ENCODE measurements around the gene TINCR. TPM values are rescaled to one million over a fixed set of nuclear protein-coding genes. Genes with fewer than 3 reads are reported as not detected.
A peak's percentile ranks its signal among the peaks of the same experiment; 100 is the strongest.

The TINCR gene
- polyA plus RNA-seq (2011; rRNA removed) (1.2 TPM in 2 replicates), polyA plus RNA-seq (2017; fragmentation: RNase III; extraction: RNeasy Plus Mini Kit Qiagen cat#74134 plus additional on column Dnase treatment) (1.6 to 1.9 TPM (median 1.8 TPM) in 3 replicates), polyA minus RNA-seq (2011; rRNA and poly(A)+ RNA removed) (1.1 and 1.4 TPM in 2 replicates)
- 1.2 and 1.3 TPM in 2 replicates for polyA plus RNA-seq (2012; cell fraction: cytosol; rRNA removed)
- polyA plus RNA-seq (2012; cell fraction: nucleus; rRNA removed), result 0.54 and 1.3 TPM in 2 replicates

DNA sequence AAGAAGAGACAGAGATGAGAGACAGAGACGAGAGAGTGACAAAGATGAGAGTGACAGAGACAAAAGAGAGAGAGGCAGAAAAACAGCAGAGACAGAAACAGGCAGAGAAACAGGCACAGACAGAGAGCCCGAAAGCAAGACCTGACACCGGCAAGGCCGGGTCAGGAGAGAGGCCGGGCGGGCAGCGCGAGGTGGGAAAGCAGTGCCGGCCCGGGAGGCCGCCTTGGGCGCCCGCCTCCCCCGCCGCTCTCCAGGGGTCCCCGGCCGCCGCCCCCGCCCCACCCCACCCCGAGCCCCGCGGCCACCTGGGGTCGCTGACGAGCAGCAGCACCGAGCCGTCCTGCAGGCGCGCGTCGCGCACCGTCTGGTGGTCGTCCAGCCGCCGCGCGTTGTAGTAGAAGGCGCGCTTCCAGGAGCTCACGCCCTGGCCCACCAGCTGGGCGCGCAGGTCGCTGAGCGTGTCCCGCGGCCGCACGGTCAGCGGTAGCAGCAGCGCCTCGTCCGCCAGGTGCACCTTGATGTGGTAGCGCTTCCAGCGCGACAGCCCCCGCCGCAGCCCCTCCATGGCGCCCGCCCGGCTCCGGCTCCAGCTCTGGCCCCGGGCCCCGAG is at the start of gene TINCR:
Gene TINCR, minus strand, starts transcription at position 594 of the 610 bp plus-strand sequence.
- H3K4me2 ChIP-seq, result peak within 1 kb of the TSS; percentile 88
- H3K9me3 ChIP-seq, result no peaks in the 10 kb centered on the region
- peak within 1 kb of the TSS; percentile 55 for H3K4me3 ChIP-seq
- DNase-seq (ENCODE audit: low read depth in 1 of 2, low spot score in 1 of 2) (no peak), FAIRE-seq (no peak), ATAC-seq (peak; percentile 32 to 60; a peak in 5 of 6 replicates)
- TF ChIP-seq CTCF (IDR thresholded peaks at IDR 0.05) (peak; percentile 35; the same call in 1 of the 3 replicates), BCL3 (IDR thresholded peaks at IDR 0.05) (no peak)
- TF ChIP-seq, protein P1, sequence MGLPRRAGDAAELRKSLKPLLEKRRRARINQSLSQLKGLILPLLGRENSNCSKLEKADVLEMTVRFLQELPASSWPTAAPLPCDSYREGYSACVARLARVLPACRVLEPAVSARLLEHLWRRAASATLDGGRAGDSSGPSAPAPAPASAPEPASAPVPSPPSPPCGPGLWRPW (IDR thresholded peaks at IDR 0.05), result no peak
- peaks cover 7% of the 10 kb centered on the region; the same call in 1 of the 3 replicates for H3K4me1 ChIP-seq
- 12% methylated on average over 11 of the region's 63 CpGs for WGBS (ENCODE audit: missing lambda C conversion rate)
- H3K27ac ChIP-seq, result peak within 1 kb of the TSS; percentile 62 to 85
- ChIA-PET CTCF (interaction anchor here (1.0 kb wide), 1 partner anchor 19 kb away, joined by 3 read pairs; no protein-coding TSS in a partner anchor), POLR2A (no interaction called here)

- DNase-seq (ENCODE audit: low read depth in 1 of 2, low spot score in 1 of 2) (no peak), FAIRE-seq (no peak), ATAC-seq (no peak)
- Histone ChIP-seq H3K27ac (no peak overlapping the region), H3K4me3 (no peak overlapping the region), H3K4me1 (peaks cover 16% of the 10 kb centered on the region), H3K4me2 (no peak overlapping the region), H3K9me3 (no peaks in the 10 kb centered on the region)
- WGBS (ENCODE audit: missing lambda C conversion rate), result 88% methylated on average over 1 of the region's 1 CpG
- ChIA-PET CTCF (no interaction called here), POLR2A (no interaction called here)
- TF ChIP-seq POLR2AphosphoS2 (conservative IDR thresholded peaks at IDR 0.05; ENCODE audit: low read length) (no peak), CBX2 (IDR thresholded peaks at IDR 0.05; ENCODE audit: borderline replicate concordance, low read depth) (no peak), ZSCAN20 (CRISPR knock-in tag; IDR thresholded peaks at IDR 0.05) (no peak), FOSL2 (IDR thresholded peaks at IDR 0.05) (no peak), FOSL2 (CRISPR knock-in tag; IDR thresholded peaks at IDR 0.05) (no peak), JUN (IDR thresholded peaks at IDR 0.05) (no peak), RAD21 (conservative IDR thresholded peaks at IDR 0.05 in 1 of 2, IDR thresholded peaks at IDR 0.05 in 1 of 2) (no peak), BHLHE40 (IDR thresholded peaks at IDR 0.05; ENCODE audit: low read depth, low read length) (no peak)
- TF ChIP-seq, protein P2, sequence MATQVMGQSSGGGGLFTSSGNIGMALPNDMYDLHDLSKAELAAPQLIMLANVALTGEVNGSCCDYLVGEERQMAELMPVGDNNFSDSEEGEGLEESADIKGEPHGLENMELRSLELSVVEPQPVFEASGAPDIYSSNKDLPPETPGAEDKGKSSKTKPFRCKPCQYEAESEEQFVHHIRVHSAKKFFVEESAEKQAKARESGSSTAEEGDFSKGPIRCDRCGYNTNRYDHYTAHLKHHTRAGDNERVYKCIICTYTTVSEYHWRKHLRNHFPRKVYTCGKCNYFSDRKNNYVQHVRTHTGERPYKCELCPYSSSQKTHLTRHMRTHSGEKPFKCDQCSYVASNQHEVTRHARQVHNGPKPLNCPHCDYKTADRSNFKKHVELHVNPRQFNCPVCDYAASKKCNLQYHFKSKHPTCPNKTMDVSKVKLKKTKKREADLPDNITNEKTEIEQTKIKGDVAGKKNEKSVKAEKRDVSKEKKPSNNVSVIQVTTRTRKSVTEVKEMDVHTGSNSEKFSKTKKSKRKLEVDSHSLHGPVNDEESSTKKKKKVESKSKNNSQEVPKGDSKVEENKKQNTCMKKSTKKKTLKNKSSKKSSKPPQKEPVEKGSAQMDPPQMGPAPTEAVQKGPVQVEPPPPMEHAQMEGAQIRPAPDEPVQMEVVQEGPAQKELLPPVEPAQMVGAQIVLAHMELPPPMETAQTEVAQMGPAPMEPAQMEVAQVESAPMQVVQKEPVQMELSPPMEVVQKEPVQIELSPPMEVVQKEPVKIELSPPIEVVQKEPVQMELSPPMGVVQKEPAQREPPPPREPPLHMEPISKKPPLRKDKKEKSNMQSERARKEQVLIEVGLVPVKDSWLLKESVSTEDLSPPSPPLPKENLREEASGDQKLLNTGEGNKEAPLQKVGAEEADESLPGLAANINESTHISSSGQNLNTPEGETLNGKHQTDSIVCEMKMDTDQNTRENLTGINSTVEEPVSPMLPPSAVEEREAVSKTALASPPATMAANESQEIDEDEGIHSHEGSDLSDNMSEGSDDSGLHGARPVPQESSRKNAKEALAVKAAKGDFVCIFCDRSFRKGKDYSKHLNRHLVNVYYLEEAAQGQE (IDR thresholded peaks at IDR 0.05), result no peak
These were observed 49.3 kb upstream of the TINCR start for GRCh38 chr19:5617080-5617479.

DNA sequence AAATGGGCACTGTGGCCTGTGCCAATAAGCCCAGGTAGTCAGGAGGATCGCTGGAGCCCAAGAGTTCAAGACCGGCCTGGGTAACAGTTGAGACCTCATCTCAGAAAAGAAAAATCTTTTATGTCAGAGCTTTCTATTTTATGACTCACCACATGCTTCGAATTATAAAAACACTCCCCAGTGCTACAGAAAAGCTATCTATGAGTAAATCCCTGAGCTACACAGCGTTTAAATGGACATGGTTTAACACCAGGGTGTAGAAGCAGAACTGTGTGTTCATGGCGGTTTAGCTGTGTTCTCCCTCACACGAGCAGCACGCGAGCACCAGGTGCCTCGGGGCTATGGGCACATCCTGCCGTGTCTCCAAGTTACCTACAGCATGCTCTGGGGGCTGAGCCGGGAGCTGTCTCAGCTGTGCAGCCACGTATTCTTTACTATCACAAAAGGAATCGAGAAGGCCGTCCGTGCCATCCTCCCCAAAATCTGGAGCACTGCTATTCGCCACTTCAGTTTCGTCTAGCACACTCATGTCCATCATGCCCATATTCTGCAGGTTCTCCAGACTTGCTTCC is 48.1 kb upstream of the TINCR start:
- no peak for ATAC-seq
- no peak overlapping the region for H3K4me3 ChIP-seq
- 90% methylated on average over 17 of the region's 17 CpGs for WGBS (ENCODE audit: missing lambda C conversion rate)
- no peak overlapping the region for H3K27ac ChIP-seq
- POLR2A ChIA-PET, result no interaction called here
- TF ChIP-seq MAZ (IDR thresholded peaks at IDR 0.05; ENCODE audit: borderline replicate concordance, low read depth, low read length), result no peak
- no peak for TF ChIP-seq FOSL2 (IDR thresholded peaks at IDR 0.05)
- peak; percentile 3; the same call in 1 of the 2 replicates for TF ChIP-seq FOSL2 (CRISPR knock-in tag; IDR thresholded peaks at IDR 0.05)
- TF ChIP-seq CEBPB (IDR thresholded peaks at IDR 0.05), result no peak
- TF ChIP-seq HOXB5 (CRISPR knock-in tag; IDR thresholded peaks at IDR 0.05), result no peak
- no peak for TF ChIP-seq ZSCAN20 (CRISPR knock-in tag; IDR thresholded peaks at IDR 0.05)
- FAIRE-seq, result no peak
- CTCF ChIA-PET, result no interaction called here
- no peak for DNase-seq (ENCODE audit: low read depth in 1 of 2, low spot score in 1 of 2)
- peaks cover 10% of the 10 kb centered on the region for H3K4me1 ChIP-seq
- no peak overlapping the region for H3K4me2 ChIP-seq
- H3K9me3 ChIP-seq, result no peaks in the 10 kb centered on the region
